ENCODE data around the gene TRIM74. TPM values are rescaled to one million over a fixed set of nuclear protein-coding genes. Genes with fewer than 3 reads are reported as not detected.
A peak's percentile ranks its signal among the peaks of the same experiment; 100 is the strongest.
"Not testable (repeated sequence)": the region's sequence is repeated elsewhere in the genome, so short reads cannot be mapped to it uniquely, and the experiment has no call there.

The TRIM74 gene
- total RNA-seq (2014; rRNA removed; shearing (Covaris generic)) (not detected in 2 replicates), polyA plus RNA-seq (2016; fragmentation: Nextera tagmentation; extraction: Ambion mirVana) (not detected in 2 replicates)
- long read RNA-seq, result 0 reads

GRCh38 chr7:72968980-72969516, at the start of gene TRIM74:
TRIM74 (minus strand) TSS chr7:72969466; CDS start chr7:72966157, 3,309 bp downstream.
- not testable (repeated sequence) for H3K9me3 Mint-ChIP-seq; H4K20me1 ChIP-seq (replicated peaks; ENCODE audit: insufficient read depth); H3K36me3 Mint-ChIP-seq (ENCODE audit: low read depth); H3K4me1 ChIP-seq (ENCODE audit: insufficient read depth); H3K4me1 Mint-ChIP-seq; H3K4me3 Mint-ChIP-seq; H3K27ac ChIP-seq (ENCODE audit: low read depth); H3K4me2 ChIP-seq; H3K79me2 ChIP-seq (replicated peaks; ENCODE audit: insufficient read depth); DNase-seq (ENCODE audit: low spot score); H2AFZ ChIP-seq; H3F3A ChIP-seq (replicated peaks; ENCODE audit: low read depth); H3K4me3 ChIP-seq; H3K27ac Mint-ChIP-seq; ATAC-seq; H3K27me3 Mint-ChIP-seq (ENCODE audit: insufficient read depth, low read depth, poor library complexity); H3K27me3 ChIP-seq (ENCODE audit: insufficient read depth); H3K36me3 ChIP-seq (ENCODE audit: insufficient read depth); H3K9me2 ChIP-seq (ENCODE audit: insufficient read depth)

GRCh38 chr7:73006491-73006890, 37.2 kb upstream of the TRIM74 start:
- H3K4me2 ChIP-seq, result peak overlapping the region; percentile 82
- peak overlapping the region; percentile 65 for H3K4me3 Mint-ChIP-seq
- DNase-seq (ENCODE audit: low spot score), result not testable (repeated sequence)

GRCh38 chr7:73005693-73006447, 36.6 kb upstream of the TRIM74 start:
- not testable (repeated sequence) for H3K4me2 ChIP-seq; H3K9me3 Mint-ChIP-seq; H3F3A ChIP-seq (replicated peaks; ENCODE audit: low read depth); H3K4me1 Mint-ChIP-seq; H2AFZ ChIP-seq; H3K36me3 Mint-ChIP-seq (ENCODE audit: low read depth); H3K27me3 Mint-ChIP-seq (ENCODE audit: insufficient read depth, low read depth, poor library complexity); H3K4me1 ChIP-seq (ENCODE audit: insufficient read depth); H3K27me3 ChIP-seq (ENCODE audit: insufficient read depth); H3K79me2 ChIP-seq (replicated peaks; ENCODE audit: insufficient read depth); H4K20me1 ChIP-seq (replicated peaks; ENCODE audit: insufficient read depth); H3K36me3 ChIP-seq (ENCODE audit: insufficient read depth); H3K9me2 ChIP-seq (ENCODE audit: insufficient read depth)
- H3K27ac ChIP-seq (ENCODE audit: low read depth), result peak overlapping the region; percentile 92; the same call in 1 of the 2 replicates
- peak overlapping the region; percentile 61 for H3K4me3 ChIP-seq
- ATAC-seq (peak; percentile 88), DNase-seq (ENCODE audit: low spot score) (peak; percentile 85)
- peak; percentile 88 for TF ChIP-seq CREB1 (CRISPR knock-in tag; IDR thresholded peaks at IDR 0.05; ENCODE audit: low read depth)
- TF ChIP-seq POLR2AphosphoS5 (IDR thresholded peaks at IDR 0.05; ENCODE audit: low read depth), result peak; percentile 95
- Mint-ChIP-seq H3K27ac (peak overlapping the region; percentile 99), H3K4me3 (peak overlapping the region; percentile 96)

More at GRCh38 chr7:73006491-73006890, 37.2 kb upstream of the TRIM74 start:
- H2AFZ ChIP-seq; H3K36me3 ChIP-seq (ENCODE audit: insufficient read depth); H3K27ac Mint-ChIP-seq; H3K4me1 ChIP-seq (ENCODE audit: insufficient read depth); H3F3A ChIP-seq (replicated peaks; ENCODE audit: low read depth); H3K27me3 ChIP-seq (ENCODE audit: insufficient read depth); H3K27ac ChIP-seq (ENCODE audit: low read depth); H3K27me3 Mint-ChIP-seq (ENCODE audit: insufficient read depth, low read depth, poor library complexity); H3K4me1 Mint-ChIP-seq; H3K9me3 Mint-ChIP-seq; H3K36me3 Mint-ChIP-seq (ENCODE audit: low read depth); H4K20me1 ChIP-seq (replicated peaks; ENCODE audit: insufficient read depth); ATAC-seq; H3K9me2 ChIP-seq (ENCODE audit: insufficient read depth); H3K79me2 ChIP-seq (replicated peaks; ENCODE audit: insufficient read depth): not testable (repeated sequence)
- peak overlapping the region; percentile 54 for H3K4me3 ChIP-seq

GRCh38 chr7:73005356-73005692, 36.1 kb upstream of the TRIM74 start:
- not testable (repeated sequence) for H3K36me3 Mint-ChIP-seq (ENCODE audit: low read depth); H2AFZ ChIP-seq; DNase-seq (ENCODE audit: low spot score); H3F3A ChIP-seq (replicated peaks; ENCODE audit: low read depth); H3K27ac ChIP-seq (ENCODE audit: low read depth); H3K27me3 Mint-ChIP-seq (ENCODE audit: insufficient read depth, low read depth, poor library complexity); H3K36me3 ChIP-seq (ENCODE audit: insufficient read depth); H3K4me1 Mint-ChIP-seq; H3K4me2 ChIP-seq; H3K79me2 ChIP-seq (replicated peaks; ENCODE audit: insufficient read depth); H3K9me2 ChIP-seq (ENCODE audit: insufficient read depth); H3K9me3 Mint-ChIP-seq; H3K4me1 ChIP-seq (ENCODE audit: insufficient read depth); H4K20me1 ChIP-seq (replicated peaks; ENCODE audit: insufficient read depth); H3K27me3 ChIP-seq (ENCODE audit: insufficient read depth)
- Mint-ChIP-seq H3K27ac (peak overlapping the region; percentile 99), H3K4me3 (peak overlapping the region; percentile 96)
- peak overlapping the region; percentile 61 for H3K4me3 ChIP-seq
- peak; percentile 91 for ATAC-seq

GRCh38 chr7:72997887-72998468, 28.7 kb upstream of the TRIM74 start:
- H3K4me1 ChIP-seq (ENCODE audit: insufficient read depth); H3K27me3 Mint-ChIP-seq (ENCODE audit: insufficient read depth, low read depth, poor library complexity); H3K36me3 ChIP-seq (ENCODE audit: insufficient read depth); H3K27ac Mint-ChIP-seq; H3F3A ChIP-seq (replicated peaks; ENCODE audit: low read depth); H3K27me3 ChIP-seq (ENCODE audit: insufficient read depth); H3K36me3 Mint-ChIP-seq (ENCODE audit: low read depth); H3K9me2 ChIP-seq (ENCODE audit: insufficient read depth); ATAC-seq; H4K20me1 ChIP-seq (replicated peaks; ENCODE audit: insufficient read depth); H3K4me1 Mint-ChIP-seq; H3K4me3 ChIP-seq; H3K27ac ChIP-seq (ENCODE audit: low read depth); H3K4me3 Mint-ChIP-seq; H3K79me2 ChIP-seq (replicated peaks; ENCODE audit: insufficient read depth); H2AFZ ChIP-seq; H3K9me3 Mint-ChIP-seq; H3K4me2 ChIP-seq; DNase-seq (ENCODE audit: low spot score): not testable (repeated sequence)

GRCh38 chr7:72997447-72997846, 28.2 kb upstream of the TRIM74 start:
- not testable (repeated sequence) for H2AFZ ChIP-seq; H3K27me3 ChIP-seq (ENCODE audit: insufficient read depth); H3K36me3 Mint-ChIP-seq (ENCODE audit: low read depth); H3K4me3 Mint-ChIP-seq; H3K4me1 Mint-ChIP-seq; H3K27ac ChIP-seq (ENCODE audit: low read depth); H3K9me2 ChIP-seq (ENCODE audit: insufficient read depth); ATAC-seq; H3K27ac Mint-ChIP-seq; H3K79me2 ChIP-seq (replicated peaks; ENCODE audit: insufficient read depth); H3K4me3 ChIP-seq; H3K9me3 Mint-ChIP-seq; H3K36me3 ChIP-seq (ENCODE audit: insufficient read depth); H3K4me1 ChIP-seq (ENCODE audit: insufficient read depth); H3F3A ChIP-seq (replicated peaks; ENCODE audit: low read depth); H3K4me2 ChIP-seq; H4K20me1 ChIP-seq (replicated peaks; ENCODE audit: insufficient read depth); DNase-seq (ENCODE audit: low spot score); H3K27me3 Mint-ChIP-seq (ENCODE audit: insufficient read depth, low read depth, poor library complexity)

Data from GM23338 (cell line).